Measurements from ENCODE around the gene SOCS6. TPM values are rescaled to one million over a fixed set of nuclear protein-coding genes. Genes with fewer than 3 reads are reported as not detected.

SOCS6 gene
- total RNA-seq, 4 donors from 2014 or later = 14.1 to 22.3 (median 19.4) TPM

- no peaks in the 10 kb centered on the region for H3K9me3 ChIP-seq
- no peaks in the 10 kb centered on the region for H3K27me3 ChIP-seq
- DNase-seq (ENCODE audit: extremely low spot score) = no peak
- TF ChIP-seq POLR2AphosphoS5 (IDR thresholded peaks at IDR 0.05) (no peak), EP300 (IDR thresholded peaks at IDR 0.05) (no peak)
- H3K4me1 ChIP-seq = no peaks in the 10 kb centered on the region
- intact Hi-C loops (cut with DNase I) = no loop called here
- no peaks in the 10 kb centered on the region for H3K36me3 ChIP-seq
- H3K27ac ChIP-seq (replicated peaks in 1 of 4) = no peak overlapping the region
- H3K4me3 ChIP-seq = no peak overlapping the region
- 64% methylated on average over 13 of the region's 13 CpGs for WGBS
These were observed 89.2 kb downstream of the SOCS6 start for GRCh38 chr18:70377857-70378701.

Other genes starting within 250 kb of the SOCS6 start
- 10 to 100 TPM in 1 of 4 donors, 1 to 10 TPM in 3; 6.7 to 18.7 (median 7.3) TPM for gene RTTN, start 83.4 kb upstream of the SOCS6 start, total RNA-seq